Naive thymus-derived CD8-positive, alpha-beta T cell (primary cell): ENCODE results near the gene DMXL1. TPM values are rescaled to one million over a fixed set of nuclear protein-coding genes. Genes with fewer than 3 reads are reported as not detected.

Experiments used
- ATAC-seq, 2 donors: fragments of 150-1000 bp; cut with Tn5 transposase in 1 of 2; sonication (Bioruptor Pico), chemical (Tn5 transposase) in 1 of 2; 1 replicate in 1 of 2; 2 replicates in 1 of 2; pipeline ENCODE4 v1.10.0; 2021; ENCODE audit warnings: mild to moderate bottlenecking in 2 of 2, moderate library complexity in 2 of 2
- POLR2A ChIA-PET: fragments of 350-600 bp; sonication (Branson Sonifier 250); formaldehyde crosslinking; loops from one replicate; lab custom pipeline; 2021; ENCODE audit warnings: antibody characterized with exemption; lab: Charles Lee
- DNase-seq, 10 donors: peaks; one replicate each; pipeline versions ENCODE4 v3.0.0 to v3.0.0-alpha.2; 2020 to 2022
- H3K27ac Mint-ChIP-seq, 10 donors: one replicate each; pipeline ENCODE4 v1.8.0; 2020 to 2022; ENCODE audit warnings: mild to moderate bottlenecking in 10 of 10, mixed read lengths in 10 of 10, moderate library complexity in 4 of 10, inconsistent platforms in 1 of 10
- H3K27me3 Mint-ChIP-seq, 5 donors: one replicate each; pipeline ENCODE4 v1.8.0; 2021 to 2022; ENCODE audit warnings: mixed read lengths in 5 of 5
- H3K36me3 Mint-ChIP-seq, 3 donors: one replicate each; pipeline ENCODE4 v1.8.0; 2020 to 2022; ENCODE audit warnings: mixed read lengths in 3 of 3, mild to moderate bottlenecking in 2 of 3, inconsistent platforms in 1 of 3
- H3K4me1 Mint-ChIP-seq, 4 donors: one replicate each; pipeline ENCODE4 v1.8.0; 2021 to 2022; ENCODE audit warnings: mixed read lengths in 4 of 4
- H3K4me3 Mint-ChIP-seq, 10 donors: one replicate each; pipeline ENCODE4 v1.8.0; 2020 to 2022; ENCODE audit warnings: mild to moderate bottlenecking in 10 of 10, mixed read lengths in 10 of 10, moderate library complexity in 6 of 10, inconsistent platforms in 1 of 10
- H3K9me3 Mint-ChIP-seq, 9 donors: one replicate each; pipeline ENCODE4 v1.8.0; 2020 to 2022; ENCODE audit warnings: mixed read lengths in 9 of 9, mild to moderate bottlenecking in 3 of 9, inconsistent platforms in 1 of 9, moderate library complexity in 1 of 9
- polyA plus RNA-seq, 3 donors: library from polyadenylated mRNA; unstranded; fragments of 300-500 nt; fragmentation: Illumina TruSeq; gene quantifications; one replicate each; pipeline ENCODE4 v1.2.3, GENCODE V29; 2021
- total RNA-seq, 8 experiments: library from RNA in 2 of 8; stranded (reverse) in 2 of 8; gene quantifications; one replicate each; pipeline ENCODE4 v1.2.3 and lab custom pipeline; 2021 to 2026

Gene DMXL1
- total and polyA plus RNA-seq, 5 experiments from 2014 or later: 15.0 to 43.3 (median 19.9) TPM

GRCh38 chr5:119274767-119275130 lies 203.9 kb downstream of the DMXL1 start:
- no peak for DNase-seq
- H3K4me1 Mint-ChIP-seq: peaks cover 42 to 98% (median 88%) of the 10 kb centered on the region in 4 donors
- peak overlapping the region; percentile 96 to 100 (median 100) for H3K4me3 Mint-ChIP-seq
- peak in 1 of 2 donors; percentile 43 for ATAC-seq
- H3K36me3 Mint-ChIP-seq: peaks cover 2 to 3% (median 3%) of the 10 kb centered on the region in 3 donors
- H3K27me3 Mint-ChIP-seq: peaks cover 0 to 2% (median 0%) of the 10 kb centered on the region in 5 donors
- POLR2A ChIA-PET: interaction anchor here (0.9 to 4.7 kb wide), 10 partner anchors 11 to 81 kb away, joined by 3 to 21 read pairs (median 8); partner anchors contain the start of gene TNFAIP8
- peaks cover 0 to 5% (median 0%) of the 10 kb centered on the region in 9 donors for H3K9me3 Mint-ChIP-seq
- peak overlapping the region; percentile 93 to 98 (median 96) for H3K27ac Mint-ChIP-seq

GRCh38 chr5:119275146-119275545 lies 204.3 kb downstream of the DMXL1 start:
- Mint-ChIP-seq H3K27ac (peak overlapping the region; percentile 93 to 98 (median 96)), H3K27me3 (peaks cover 0 to 2% (median 0%) of the 10 kb centered on the region in 5 donors), H3K4me1 (peaks cover 42 to 98% (median 92%) of the 10 kb centered on the region in 4 donors), H3K9me3 (peaks cover 0 to 5% (median 0%) of the 10 kb centered on the region in 9 donors), H3K4me3 (peak overlapping the region; percentile 96 to 100 (median 100)), H3K36me3 (peaks cover 0 to 3% (median 0%) of the 10 kb centered on the region in 3 donors)
- POLR2A ChIA-PET: interaction anchor here (0.9 to 4.7 kb wide), 9 partner anchors 10 to 81 kb away, joined by 3 to 21 read pairs (median 9); partner anchors contain the start of gene TNFAIP8
- ATAC-seq: no peak
- no peak for DNase-seq

GRCh38 chr5:119275601-119276173 lies 204.8 kb downstream of the DMXL1 start:
- Mint-ChIP-seq H3K36me3 (peaks cover 0 to 4% (median 0%) of the 10 kb centered on the region in 3 donors), H3K4me3 (peak overlapping the region; percentile 96 to 100 (median 100)), H3K27me3 (peaks cover 0 to 2% (median 0%) of the 10 kb centered on the region in 5 donors), H3K27ac (peak overlapping the region; percentile 93 to 98 (median 96)), H3K9me3 (peaks cover 0 to 5% (median 0%) of the 10 kb centered on the region in 9 donors), H3K4me1 (peaks cover 42 to 99% (median 97%) of the 10 kb centered on the region in 4 donors)
- ATAC-seq (peak in 1 of 2 donors; percentile 10), DNase-seq (no peak)
- POLR2A ChIA-PET: interaction anchor here (2.0 to 4.7 kb wide), 5 partner anchors 14 to 65 kb away, joined by 7 to 21 read pairs (median 12); no protein-coding TSS in a partner anchor

- peak in 1 of 2 donors; percentile 25 for ATAC-seq
Measured at GRCh38 chr5:119276978-119277377, 206.1 kb downstream of the DMXL1 start.

GRCh38 chr5:119279093-119279492 lies 208.2 kb downstream of the DMXL1 start:
- H3K27me3 Mint-ChIP-seq: peaks cover 0 to 2% (median 0%) of the 10 kb centered on the region in 5 donors
- no peak for DNase-seq
- H3K4me1 Mint-ChIP-seq: peaks cover 47 to 99% (median 97%) of the 10 kb centered on the region in 4 donors

More at GRCh38 chr5:119276978-119277377, 206.1 kb downstream of the DMXL1 start:
- H3K27ac Mint-ChIP-seq: peak overlapping the region; percentile 93 to 100 (median 95)
- H3K4me3 Mint-ChIP-seq: peak overlapping the region; percentile 61 to 100 (median 79)
- POLR2A ChIA-PET: interaction anchor here (1.0 to 4.2 kb wide), 11 partner anchors 12 to 206 kb away, joined by 3 to 40 read pairs (median 4); partner anchors contain the start of gene DMXL1
- H3K4me1 Mint-ChIP-seq: peaks cover 43 to 99% (median 97%) of the 10 kb centered on the region in 4 donors
- peaks cover 0 to 5% (median 0%) of the 10 kb centered on the region in 9 donors for H3K9me3 Mint-ChIP-seq
- DNase-seq: peak in 1 of 10 donors; percentile 32
- peaks cover 0 to 15% (median 0%) of the 10 kb centered on the region in 3 donors for H3K36me3 Mint-ChIP-seq
- peaks cover 0 to 2% (median 0%) of the 10 kb centered on the region in 5 donors for H3K27me3 Mint-ChIP-seq

GRCh38 chr5:119280380-119280779 lies 209.5 kb downstream of the DMXL1 start:
- H3K27ac Mint-ChIP-seq: peak overlapping the region in 9 of 10 donors; percentile 76 to 98 (median 94)
- peaks cover 0 to 2% (median 0%) of the 10 kb centered on the region in 5 donors for H3K27me3 Mint-ChIP-seq
- peaks cover 0 to 5% (median 0%) of the 10 kb centered on the region in 9 donors for H3K9me3 Mint-ChIP-seq
- H3K4me3 Mint-ChIP-seq: peak overlapping the region; percentile 27 to 100 (median 71)
- ATAC-seq (no peak), DNase-seq (no peak)
- peaks cover 0 to 37% (median 11%) of the 10 kb centered on the region in 3 donors for H3K36me3 Mint-ChIP-seq
- POLR2A ChIA-PET: interaction anchor here (0.8 to 1.8 kb wide), 3 partner anchors 12 to 49 kb away, joined by 3 to 5 read pairs (median 4); no protein-coding TSS in a partner anchor
- H3K4me1 Mint-ChIP-seq: peaks cover 49 to 99% (median 97%) of the 10 kb centered on the region in 4 donors

More at GRCh38 chr5:119279093-119279492, 208.2 kb downstream of the DMXL1 start:
- peaks cover 0 to 5% (median 0%) of the 10 kb centered on the region in 9 donors for H3K9me3 Mint-ChIP-seq
- peaks cover 0 to 32% (median 11%) of the 10 kb centered on the region in 3 donors for H3K36me3 Mint-ChIP-seq
- peak overlapping the region; percentile 93 to 100 (median 95) for H3K27ac Mint-ChIP-seq
- ATAC-seq: no peak
- H3K4me3 Mint-ChIP-seq: peak overlapping the region; percentile 69 to 100 (median 81)
- POLR2A ChIA-PET: interaction anchor here (0.8 to 3.8 kb wide), 5 partner anchors 9 to 60 kb away, joined by 4 to 40 read pairs (median 4); no protein-coding TSS in a partner anchor

GRCh38 chr5:119282628-119283027 lies 211.7 kb downstream of the DMXL1 start:
- POLR2A ChIA-PET: interaction anchor here (0.6 kb wide), 1 partner anchor 26 kb away, joined by 7 read pairs; no protein-coding TSS in a partner anchor
- H3K27ac Mint-ChIP-seq: peak overlapping the region; percentile 81 to 98 (median 96)
- no peak for ATAC-seq
- DNase-seq: no peak
- H3K36me3 Mint-ChIP-seq: peaks cover 0 to 34% (median 11%) of the 10 kb centered on the region in 3 donors
- peaks cover 0 to 2% (median 0%) of the 10 kb centered on the region in 5 donors for H3K27me3 Mint-ChIP-seq
- H3K4me1 Mint-ChIP-seq: peaks cover 43 to 100% (median 98%) of the 10 kb centered on the region in 4 donors
- H3K9me3 Mint-ChIP-seq: peaks cover 0 to 5% (median 0%) of the 10 kb centered on the region in 9 donors
- H3K4me3 Mint-ChIP-seq: peak overlapping the region in 9 of 10 donors; percentile 33 to 100 (median 66)

- POLR2A ChIA-PET: interaction anchor here (1.0 to 3.3 kb wide), 4 partner anchors 14 to 28 kb away, joined by 3 to 9 read pairs (median 6); no protein-coding TSS in a partner anchor
- Mint-ChIP-seq H3K4me3 (peak overlapping the region; percentile 17 to 100 (median 76)), H3K9me3 (no peaks in the 10 kb centered on the region), H3K27me3 (no peaks in the 10 kb centered on the region), H3K4me1 (peaks cover 40 to 100% (median 98%) of the 10 kb centered on the region in 4 donors), H3K36me3 (peaks cover 0 to 34% (median 11%) of the 10 kb centered on the region in 3 donors), H3K27ac (peak overlapping the region; percentile 86 to 98 (median 96))
- ATAC-seq (no peak), DNase-seq (no peak)
Measured at GRCh38 chr5:119284031-119284430, 213.1 kb downstream of the DMXL1 start.

- Mint-ChIP-seq H3K36me3 (peaks cover 0 to 34% (median 11%) of the 10 kb centered on the region in 3 donors), H3K4me1 (peaks cover 47 to 100% (median 100%) of the 10 kb centered on the region in 4 donors), H3K4me3 (peak overlapping the region; percentile 50 to 100 (median 84)), H3K9me3 (peaks cover 0 to under 1% (median 0%) of the 10 kb centered on the region in 9 donors), H3K27ac (peak overlapping the region; percentile 89 to 98 (median 96)), H3K27me3 (no peaks in the 10 kb centered on the region)
- POLR2A ChIA-PET: interaction anchor here (0.8 to 3.3 kb wide), 7 partner anchors 8 to 55 kb away, joined by 3 to 9 read pairs (median 4); no protein-coding TSS in a partner anchor
- DNase-seq: peak in 1 of 10 donors; percentile 39
- ATAC-seq: peak; percentile 43 to 66
Measured at GRCh38 chr5:119285070-119285916, 214.4 kb downstream of the DMXL1 start.

GRCh38 chr5:119286511-119287488 lies 215.9 kb downstream of the DMXL1 start:
- Mint-ChIP-seq H3K27ac (peak overlapping the region; percentile 92 to 98 (median 96)), H3K4me1 (peaks cover 53 to 100% (median 100%) of the 10 kb centered on the region in 4 donors), H3K9me3 (peaks cover 0 to 4% (median 0%) of the 10 kb centered on the region in 9 donors), H3K4me3 (peak overlapping the region; percentile 64 to 100 (median 84)), H3K36me3 (peaks cover 0 to 27% (median 11%) of the 10 kb centered on the region in 3 donors), H3K27me3 (no peaks in the 10 kb centered on the region)
- POLR2A ChIA-PET: interaction anchor here (0.6 to 5.4 kb wide), 9 partner anchors 9 to 296 kb away, joined by 3 to 40 read pairs (median 6); no protein-coding TSS in a partner anchor
- ATAC-seq (peak; percentile 18 to 33), DNase-seq (no peak)
